BE2C (cell line): ENCODE measurements around the gene POLA2.
A peak's percentile ranks its signal among the peaks of the same experiment; 100 is the strongest.

ENCODE experiments used
- DNase-seq: peaks from one replicate; pipeline ENCODE4 v3.0.0-alpha.2; 2020
- H3K27me3 ChIP-seq: fragments of 250-450 bp; sonication (Bioruptor Pico); 2 replicates; pipeline ENCODE4 v1.5.1; 2020; ENCODE audit warnings: mild to moderate bottlenecking
- H3K36me3 ChIP-seq: fragments of 250-450 bp; sonication (Bioruptor Pico); 2 replicates; pipeline ENCODE4 v1.5.1; 2020; ENCODE audit warnings: mild to moderate bottlenecking
- H3K4me1 ChIP-seq: fragments of 250-450 bp; sonication (Bioruptor Pico); 2 replicates; pipeline ENCODE4 v1.5.1; 2020
- H3K4me3 ChIP-seq: 2 replicates; pipeline ENCODE4 v1.5.1; 2011; ENCODE audit warnings: low read depth, low read length
- H3K9me3 ChIP-seq: fragments of 250-450 bp; sonication (Bioruptor Pico); 2 replicates; pipeline ENCODE4 v1.5.1; 2020
- CTCF ChIP-seq: IDR thresholded peaks from 2 replicates; pipeline ENCODE4 v1.5.1; 2012; ENCODE audit warnings: mild to moderate bottlenecking, low read depth, low read length

POLA2 gene

GRCh38 chr11:65311170-65311678 lies 49.5 kb downstream of the POLA2 start:
- Histone ChIP-seq H3K27me3 (no peaks in the 10 kb centered on the region), H3K4me3 (no peak overlapping the region), H3K4me1 (peaks cover 5% of the 10 kb centered on the region; the same call in 1 of the 2 replicates), H3K36me3 (no peaks in the 10 kb centered on the region), H3K9me3 (no peaks in the 10 kb centered on the region)
- TF ChIP-seq CTCF: no peak
- DNase-seq: no peak

GRCh38 chr11:65314501-65315203 lies 52.9 kb downstream of the POLA2 start, which contains the start of gene CDC42EP2:
Gene CDC42EP2 (plus strand): TSS chr11:65314866. CDS start chr11:65320899, 6,033 bp downstream.
- Histone ChIP-seq H3K4me1 (no peaks in the 10 kb centered on the region), H3K36me3 (no peaks in the 10 kb centered on the region), H3K27me3 (no peaks in the 10 kb centered on the region), H3K4me3 (peak within 1 kb of the TSS; percentile 70), H3K9me3 (no peaks in the 10 kb centered on the region)
- no peak for TF ChIP-seq CTCF
- peak; percentile 82 for DNase-seq

GRCh38 chr11:65315204-65315865 lies 53.6 kb downstream of the POLA2 start:
- Histone ChIP-seq H3K36me3 (no peaks in the 10 kb centered on the region), H3K4me1 (no peaks in the 10 kb centered on the region), H3K27me3 (no peaks in the 10 kb centered on the region), H3K4me3 (peak overlapping the region; percentile 70), H3K9me3 (no peaks in the 10 kb centered on the region)
- DNase-seq: peak; percentile 89
- peak; percentile 76 for TF ChIP-seq CTCF

- no peak for TF ChIP-seq CTCF
- no peaks in the 10 kb centered on the region for H3K27me3 ChIP-seq
- no peak for DNase-seq
- H3K4me1 ChIP-seq: no peaks in the 10 kb centered on the region
- H3K4me3 ChIP-seq: peak overlapping the region; percentile 70
- H3K9me3 ChIP-seq: no peaks in the 10 kb centered on the region
- no peaks in the 10 kb centered on the region for H3K36me3 ChIP-seq
These were observed 54.1 kb downstream of the POLA2 start for GRCh38 chr11:65315866-65316226.

GRCh38 chr11:65316227-65317024 lies 54.7 kb downstream of the POLA2 start:
- no peak for TF ChIP-seq CTCF
- H3K9me3 ChIP-seq: no peaks in the 10 kb centered on the region
- H3K36me3 ChIP-seq: no peaks in the 10 kb centered on the region; the same call in 1 of the 2 replicates
- DNase-seq: no peak
- no peak overlapping the region; the same call in 1 of the 2 replicates for H3K4me3 ChIP-seq
- no peaks in the 10 kb centered on the region for H3K4me1 ChIP-seq
- H3K27me3 ChIP-seq: no peaks in the 10 kb centered on the region
